ENCODE measurements around the gene FBXO33. TPM values are rescaled to one million over a fixed set of nuclear protein-coding genes. Genes with fewer than 3 reads are reported as not detected.

Gene FBXO33
- total RNA-seq, 1 experiment from 2014 or later, result 8.8 TPM

DNA sequence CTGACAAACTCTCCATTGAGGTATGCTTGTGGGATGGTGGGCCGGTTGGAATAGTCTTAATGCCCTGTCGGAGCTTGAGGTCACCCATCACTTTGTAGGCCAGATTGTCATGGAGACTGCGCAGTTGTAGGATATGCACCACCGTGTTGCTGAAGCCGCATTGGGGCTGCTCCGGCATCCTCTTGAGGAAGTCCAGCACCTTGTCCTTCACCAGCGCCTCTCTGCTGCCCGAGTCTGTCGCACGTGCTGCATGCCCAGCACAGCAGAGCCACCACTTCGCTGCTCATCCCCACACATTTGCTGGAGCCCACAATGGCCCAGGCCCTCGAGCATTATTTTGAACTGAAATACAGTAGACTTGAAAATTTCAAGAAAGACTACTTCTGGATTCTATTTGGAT, 61.8 kb downstream of the FBXO33 start:
- H3K23ac ChIP-seq (ENCODE audit: insufficient read length, low read depth, low read length), result no peak overlapping the region
- no peak overlapping the region for H4K5ac ChIP-seq (ENCODE audit: insufficient read length, low read depth, low read length)
- no peak overlapping the region for H3K9ac ChIP-seq (ENCODE audit: extremely low read depth, insufficient read length, low read length)
- no peak overlapping the region for H2AK5ac ChIP-seq (ENCODE audit: insufficient read length, low read length)
- H4K91ac ChIP-seq (ENCODE audit: insufficient read length, low read depth, low read length), result no peak overlapping the region
- no peak overlapping the region for H3T11ph ChIP-seq (ENCODE audit: low read length)
- peaks cover 10% of the 10 kb centered on the region for H3K4me1 ChIP-seq (ENCODE audit: insufficient read depth, low read length)
- H3K79me2 ChIP-seq (ENCODE audit: insufficient read depth, low read length), result no peaks in the 10 kb centered on the region
- H3K79me1 ChIP-seq (ENCODE audit: insufficient read depth, low read depth, low read length, poor library complexity, severe bottlenecking), result no peaks in the 10 kb centered on the region
- Mint-ChIP-seq H3K27me3 (ENCODE audit: low read depth) (no peaks in the 10 kb centered on the region), H3K36me3 (ENCODE audit: insufficient read depth in 1 of 3, low read depth in 3 of 3) (peaks cover 0 to 5% (median under 1%) of the 10 kb centered on the region in 3 experiments; a peak in 2 of 7 replicates), H3K4me1 (peaks cover 39% of the 10 kb centered on the region in 2 experiments), H3K27ac (no peak overlapping the region), H3K4me3 (no peak overlapping the region), H3K9me3 (peaks cover 1 to 4% of the 10 kb centered on the region in 2 experiments; a peak in 4 of 5 replicates)
- no peak overlapping the region for H2AFZ ChIP-seq (ENCODE audit: low read length)
- DNase-seq, result no peak
- WGBS (ENCODE audit: extremely low coverage, insufficient read length, low lambda C conversion rate), result no CpG with 5 or more reads among the region's 12 CpGs
- no peaks in the 10 kb centered on the region for H3K27me3 ChIP-seq (ENCODE audit: insufficient read depth, low read length)
- no peaks in the 10 kb centered on the region for H4K20me1 ChIP-seq (ENCODE audit: control insufficient read depth, insufficient read depth, insufficient read length)
- H3K18ac ChIP-seq (ENCODE audit: insufficient read length, low read depth, low read length), result no peak overlapping the region
- H3K56ac ChIP-seq (ENCODE audit: insufficient read length, low read depth, low read length), result no peak overlapping the region
- H2BK20ac ChIP-seq (ENCODE audit: low read depth, low read length, poor library complexity, severe bottlenecking), result no peak overlapping the region
- no peak overlapping the region for H2BK15ac ChIP-seq (ENCODE audit: low read depth, low read length)
- no peak overlapping the region for H3K4me2 ChIP-seq (ENCODE audit: insufficient read depth, insufficient read length, low read length)
- H3K27ac ChIP-seq (ENCODE audit: insufficient read length, low read depth, low read length), result no peak overlapping the region
- H3K4ac ChIP-seq (ENCODE audit: low read depth, low read length), result no peak overlapping the region
- H2BK5ac ChIP-seq (ENCODE audit: insufficient read length, low read length), result no peak overlapping the region
- TF ChIP-seq, protein P1, sequence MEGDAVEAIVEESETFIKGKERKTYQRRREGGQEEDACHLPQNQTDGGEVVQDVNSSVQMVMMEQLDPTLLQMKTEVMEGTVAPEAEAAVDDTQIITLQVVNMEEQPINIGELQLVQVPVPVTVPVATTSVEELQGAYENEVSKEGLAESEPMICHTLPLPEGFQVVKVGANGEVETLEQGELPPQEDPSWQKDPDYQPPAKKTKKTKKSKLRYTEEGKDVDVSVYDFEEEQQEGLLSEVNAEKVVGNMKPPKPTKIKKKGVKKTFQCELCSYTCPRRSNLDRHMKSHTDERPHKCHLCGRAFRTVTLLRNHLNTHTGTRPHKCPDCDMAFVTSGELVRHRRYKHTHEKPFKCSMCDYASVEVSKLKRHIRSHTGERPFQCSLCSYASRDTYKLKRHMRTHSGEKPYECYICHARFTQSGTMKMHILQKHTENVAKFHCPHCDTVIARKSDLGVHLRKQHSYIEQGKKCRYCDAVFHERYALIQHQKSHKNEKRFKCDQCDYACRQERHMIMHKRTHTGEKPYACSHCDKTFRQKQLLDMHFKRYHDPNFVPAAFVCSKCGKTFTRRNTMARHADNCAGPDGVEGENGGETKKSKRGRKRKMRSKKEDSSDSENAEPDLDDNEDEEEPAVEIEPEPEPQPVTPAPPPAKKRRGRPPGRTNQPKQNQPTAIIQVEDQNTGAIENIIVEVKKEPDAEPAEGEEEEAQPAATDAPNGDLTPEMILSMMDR (conservative IDR thresholded peaks at IDR 0.05), result no peak
- H2BK12ac ChIP-seq (ENCODE audit: insufficient read length, low read depth, low read length), result no peak overlapping the region
- H4K8ac ChIP-seq (replicated peaks; ENCODE audit: insufficient read length, low read depth, low read length), result no peak overlapping the region
- H3K9me3 ChIP-seq (ENCODE audit: control insufficient read depth, low read depth, low read length), result no peaks in the 10 kb centered on the region
- H2BK120ac ChIP-seq (ENCODE audit: low read depth, low read length, poor library complexity, severe bottlenecking), result no peak overlapping the region
- no peak overlapping the region for H3K14ac ChIP-seq (ENCODE audit: insufficient read depth, low read length)
- H3K23me2 ChIP-seq (ENCODE audit: insufficient read length, low read depth, low read length, poor library complexity, severe bottlenecking), result no peaks in the 10 kb centered on the region

Measured in H9 (cell line).